IMR-90 (cell line): ENCODE results near the gene SPNS1. TPM values are rescaled to one million over a fixed set of nuclear protein-coding genes. Genes with fewer than 3 reads are reported as not detected.

ENCODE experiments used
- ATAC-seq: fragments of 200-7000 bp; cut with Tn5 transposase; 2 replicates; pipeline ENCODE4 v1.9.1; 2020; ENCODE audit warnings: low read depth, mild to moderate bottlenecking, moderate library complexity
- BruUV-seq: library from RNA; stranded (reverse); fragments of 400-500 nt; replicated peaks from 2 replicates; lab custom pipeline; 2021; lab: Mats Ljungman, UMichigan
- CTCF ChIA-PET: fragments of 300-600 bp; formaldehyde crosslinking; extraction: SDS; loops from one replicate; lab custom pipeline; 2021; ENCODE audit warnings: antibody characterized with exemption; lab: Yijun Ruan, JAX
- POLR2A ChIA-PET: fragments of 300-600 bp; sonication (Branson Sonifier 250); formaldehyde crosslinking; loops from one replicate; lab custom pipeline; 2022; ENCODE audit warnings: antibody characterized with exemption; ENCODE audit not compliant: unreplicated experiment; lab: Charles Lee
- DNase-seq: peaks from one replicate; pipeline ENCODE4 v3.0.0; 2013
- H2AFZ ChIP-seq: replicated peaks from 2 replicates; pipeline ENCODE3; 2013; ENCODE audit warnings: low read length, mild to moderate bottlenecking; ENCODE audit not compliant: poor library complexity
- H2AK5ac ChIP-seq: 2 replicates; pipeline ENCODE4 v1.6.1; 2013; ENCODE audit warnings: low read depth, low read length, inconsistent platforms
- H2AK9ac ChIP-seq: replicated peaks from 2 replicates; pipeline ENCODE3; 2013; ENCODE audit warnings: mild to moderate bottlenecking, low read depth, low read length, moderate library complexity; ENCODE audit not compliant: poor library complexity
- H2BK120ac ChIP-seq: 2 replicates; pipeline ENCODE4 v1.6.1; 2013; ENCODE audit warnings: low read depth, low read length, inconsistent platforms
- H2BK15ac ChIP-seq: 3 replicates; pipeline ENCODE4 v1.6.1; 2013; ENCODE audit warnings: low read depth, low read length, inconsistent platforms
- H2BK20ac ChIP-seq: 2 replicates; pipeline ENCODE4 v1.6.1; 2013; ENCODE audit warnings: low read depth, mild to moderate bottlenecking, inconsistent platforms, low read length, moderate library complexity
- H2BK5ac ChIP-seq: 2 replicates; pipeline ENCODE4 v1.6.1; 2013; ENCODE audit warnings: mild to moderate bottlenecking, low read depth, low read length, inconsistent platforms; ENCODE audit not compliant: poor library complexity, severe bottlenecking
- H3K14ac ChIP-seq: replicated peaks from 2 replicates; pipeline ENCODE4 v1.6.1; 2013; ENCODE audit warnings: low read depth, low read length, inconsistent platforms
- H3K18ac ChIP-seq: 2 replicates; pipeline ENCODE4 v1.6.1; 2013; ENCODE audit warnings: low read depth, low read length, control low read depth
- H3K23ac ChIP-seq: 2 replicates; pipeline ENCODE4 v1.6.1; 2013; ENCODE audit warnings: low read depth, low read length, inconsistent platforms
- H3K27ac ChIP-seq: 2 replicates; pipeline ENCODE4 v1.5.1; 2013; ENCODE audit warnings: mild to moderate bottlenecking, control low read depth, low read length; ENCODE audit not compliant: insufficient read depth
- H3K27me3 ChIP-seq: 2 replicates; pipeline ENCODE4 v1.6.1; 2013; ENCODE audit warnings: low read length; ENCODE audit not compliant: control insufficient read depth, insufficient read depth
- H3K36me3 ChIP-seq: 2 replicates; pipeline ENCODE4 v1.6.1; 2013; ENCODE audit warnings: low read length, mixed read lengths; ENCODE audit not compliant: control insufficient read depth, insufficient read depth
- H3K4ac ChIP-seq: 2 replicates; pipeline ENCODE4 v1.6.1; 2013; ENCODE audit warnings: low read depth, low read length, inconsistent platforms
- H3K4me1 ChIP-seq: 2 replicates; pipeline ENCODE4 v1.6.1; 2013; ENCODE audit warnings: low read length, mixed read lengths; ENCODE audit not compliant: control insufficient read depth, insufficient read depth
- H3K4me2 ChIP-seq: 2 replicates; pipeline ENCODE4 v1.6.1; 2013; ENCODE audit warnings: low read depth, mild to moderate bottlenecking, control low read depth, low read length, moderate library complexity
- H3K4me3 ChIP-seq: 2 replicates; pipeline ENCODE4 v1.5.1; 2013; ENCODE audit warnings: low read depth, mild to moderate bottlenecking, control low read depth, low read length, moderate library complexity; ENCODE audit not compliant: insufficient read depth
- H3K56ac ChIP-seq: 2 replicates; pipeline ENCODE4 v1.6.1; 2013; ENCODE audit warnings: low read length, inconsistent platforms; ENCODE audit not compliant: insufficient read depth; ENCODE audit errors: extremely low read depth
- H3K79me1 ChIP-seq, 2 experiments: 2 replicates each; pipeline ENCODE4 v1.6.1; 2013; ENCODE audit warnings: low read length in 2 of 2, inconsistent platforms in 1 of 2, low read depth in 1 of 2
- H3K9ac ChIP-seq: 2 replicates; pipeline ENCODE4 v1.6.1; 2013; ENCODE audit warnings: low read depth, low read length, control low read depth
- H3K9me1 ChIP-seq: 2 replicates; pipeline ENCODE4 v1.6.1; 2013; ENCODE audit warnings: low read length, inconsistent platforms; ENCODE audit not compliant: insufficient read depth
- H3K9me3 ChIP-seq: 2 replicates; pipeline ENCODE4 v1.6.1; 2013; ENCODE audit warnings: low read length; ENCODE audit not compliant: control insufficient read depth, insufficient read depth
- H4K20me1 ChIP-seq: 2 replicates; pipeline ENCODE4 v1.6.1; 2013; ENCODE audit warnings: low read length, inconsistent platforms; ENCODE audit not compliant: insufficient read depth
- H4K5ac ChIP-seq: 2 replicates; pipeline ENCODE4 v1.6.1; 2013; ENCODE audit warnings: mild to moderate bottlenecking, low read depth, low read length, control low read depth
- H4K8ac ChIP-seq, 2 experiments: 2 replicates each; pipeline ENCODE4 v1.6.1; 2013; ENCODE audit warnings: low read depth in 2 of 2, low read length in 2 of 2, control low read depth in 1 of 2, inconsistent platforms in 1 of 2
- H4K91ac ChIP-seq: 2 replicates; pipeline ENCODE4 v1.6.1; 2013; ENCODE audit warnings: low read depth, low read length, inconsistent platforms; ENCODE audit not compliant: insufficient read depth
- BHLHE40 ChIP-seq: fragments of 150-350 bp; IDR thresholded peaks from 2 replicates; pipeline ENCODE4 v1.6.1; 2016; ENCODE audit warnings: mild to moderate bottlenecking, low read depth, low read length
- MXI1 ChIP-seq: IDR thresholded peaks from 2 replicates; pipeline ENCODE4 v1.6.1; 2012; ENCODE audit warnings: low read depth, mild to moderate bottlenecking, low read length, moderate library complexity, borderline replicate concordance
- RAD21 ChIP-seq: IDR thresholded peaks from 2 replicates; pipeline ENCODE4 v1.6.1; 2012; ENCODE audit warnings: low read length, improper control_type of control experiment
- USF2 ChIP-seq: fragments of 150-350 bp; IDR thresholded peaks from 2 replicates; pipeline ENCODE4 v1.6.1; 2017; ENCODE audit warnings: mild to moderate bottlenecking, antibody characterized with exemption, low read length, low read depth
- WGBS, 2 experiments: methylation state at CpG; one replicate each; pipeline versions ENCODE4 v1.1.5 to v1.1.7; 2013; ENCODE audit warnings: missing lambda C conversion rate in 2 of 2; ENCODE audit not compliant: insufficient read length in 1 of 2; ENCODE audit errors: extremely low coverage in 2 of 2; 5-methylcytosine and 5-hydroxymethylcytosine counted together
- dilution Hi-C: fragments of 300-500 bp; cut with HindIII; formaldehyde crosslinking; loops from one replicate; pipeline ENCODE4 v1.14.3; 2018; ENCODE audit warnings: low sequenced_read_pairs; ENCODE audit not compliant: unreplicated experiment
- in situ Hi-C: fragments of 300-500 bp; cut with MboI; formaldehyde crosslinking; loops from 3 replicates; pipeline ENCODE4 v1.14.3; 2019; ENCODE audit warnings: low sequenced_read_pairs, inconsistent platforms, mixed read lengths
- intact Hi-C: fragments of 100-400 bp; cut with micrococcal nuclease; formaldehyde crosslinking; loops from 2 replicates; pipeline ENCODE4 v1.10.0; 2022
- polyA plus RNA-seq, 3 experiments: library from polyadenylated mRNA; depleted of rRNA; stranded (reverse); fragments of >200 nt; gene quantifications; 2 replicates each; pipeline ENCODE4 v1.2.3, GENCODE V29; 2012; ENCODE audit warnings: low replicate concordance in 1 of 3
- total RNA-seq: library from RNA; depleted of rRNA; stranded (reverse); fragments of >200 nt; gene quantifications from 2 replicates; pipeline ENCODE4 v1.2.3, GENCODE V29; 2012

The SPNS1 gene
- total and polyA plus RNA-seq, 2 of the 4 experiments (the other 2 are of a cell fraction), result 4.7 to 37.3 TPM

- H4K20me1 ChIP-seq, result no peaks in the 10 kb centered on the region
- BruUV-seq, result no TSS peak
- H4K8ac ChIP-seq, result no peak overlapping the region
- H3K4ac ChIP-seq, result no peak overlapping the region
- H3K27ac ChIP-seq, result peak overlapping the region; percentile 70; the same call in 1 of the 2 replicates
- H2BK20ac ChIP-seq, result no peak overlapping the region
- dilution Hi-C loops (no loop called here), in situ Hi-C loops (no loop called here), intact Hi-C loops (no loop called here)
- CTCF ChIA-PET, result interaction anchor here (1.4 kb wide), 1 partner anchor 39 kb away, joined by 3 read pairs; no protein-coding TSS in a partner anchor
- H2BK15ac ChIP-seq, result no peak overlapping the region
- H3K36me3 ChIP-seq, result no peaks in the 10 kb centered on the region
- peak overlapping the region; percentile 6; the same call in 1 of the 2 replicates for H4K5ac ChIP-seq
- H4K91ac ChIP-seq, result no peak overlapping the region
- H2BK120ac ChIP-seq, result no peak overlapping the region; the same call in 1 of the 2 replicates
- no peak overlapping the region for H3K4me3 ChIP-seq
- no peak overlapping the region for H3K9ac ChIP-seq
- H2BK5ac ChIP-seq, result no peak overlapping the region
- WGBS, 2 experiments, result no CpG with 5 or more reads among the region's 9 CpGs
- H2AK5ac ChIP-seq, result no peak overlapping the region
- H3K23ac ChIP-seq, result no peak overlapping the region
- H2AK9ac ChIP-seq, result no peak overlapping the region
- no peak overlapping the region; the same call in 1 of the 2 replicates for H3K18ac ChIP-seq
- H3K79me1 ChIP-seq, result no peaks in the 10 kb centered on the region
- H3K4me1 ChIP-seq, result peaks cover 2% of the 10 kb centered on the region; the same call in 1 of the 2 replicates
- H3K27me3 ChIP-seq, result no peaks in the 10 kb centered on the region; the same call in 1 of the 2 replicates
- no peak overlapping the region; the same call in 1 of the 2 replicates for H3K4me2 ChIP-seq
- H2AFZ ChIP-seq, result no peak overlapping the region
- peak; percentile 30; the same call in 1 of the 2 replicates for ATAC-seq
- DNase-seq, result peak; percentile 4
- no peak overlapping the region for H3K56ac ChIP-seq
- TF ChIP-seq RAD21, result no peak
- TF ChIP-seq MXI1, result no peak
- no peak for TF ChIP-seq BHLHE40
- TF ChIP-seq USF2, result peak; percentile 32
- H3K14ac ChIP-seq, result no peak overlapping the region
- POLR2A ChIA-PET, result no interaction called here
- H3K9me1 ChIP-seq, result no peaks in the 10 kb centered on the region
- H3K9me3 ChIP-seq, result no peaks in the 10 kb centered on the region
Measured at GRCh38 chr16:29012913-29013553, 38.5 kb downstream of the SPNS1 start.
